MM.1S (cell line): Measurements from ENCODE around the gene LYRM4.

Experiments
- DNase-seq: peaks from one replicate; pipeline ENCODE4 v3.0.0-alpha.2; 2015
- H2AFZ ChIP-seq: fragments of 300-600 bp; sonication (generic); 2 replicates; pipeline ENCODE4 v1.6.0; 2016; ENCODE audit warnings: antibody characterized with exemption, low read length
- H3F3A ChIP-seq: fragments of 300-600 bp; sonication (generic); 2 replicates; pipeline ENCODE4 v1.6.1; 2016; ENCODE audit warnings: mild to moderate bottlenecking, antibody characterized with exemption, low read length, moderate library complexity, mixed read lengths; ENCODE audit not compliant: insufficient read depth
- H3K27ac ChIP-seq: fragments of 300-600 bp; sonication (generic); 2 replicates; pipeline ENCODE4 v1.5.1; 2016; ENCODE audit warnings: mild to moderate bottlenecking, low read length
- H3K27me3 ChIP-seq: fragments of 300-600 bp; sonication (generic); replicated peaks from 2 replicates; pipeline ENCODE4 v1.6.0; 2016; ENCODE audit warnings: low read length; ENCODE audit not compliant: insufficient read depth
- H3K36me3 ChIP-seq: fragments of 300-600 bp; sonication (generic); replicated peaks from 2 replicates; pipeline ENCODE4 v1.6.1; 2016; ENCODE audit warnings: mild to moderate bottlenecking, low read length, mixed read lengths; ENCODE audit not compliant: insufficient read depth
- H3K4me1 ChIP-seq: fragments of 300-600 bp; sonication (generic); 2 replicates; pipeline ENCODE4 v1.6.1; 2016; ENCODE audit warnings: low read length, mixed read lengths
- H3K4me2 ChIP-seq: fragments of 300-600 bp; sonication (generic); 2 replicates; pipeline ENCODE4 v1.6.0; 2016; ENCODE audit warnings: low read depth, low read length
- H3K4me3 ChIP-seq: fragments of 300-600 bp; sonication (generic); 2 replicates; pipeline ENCODE4 v1.5.1; 2016; ENCODE audit warnings: low read length, mixed read lengths
- H3K79me2 ChIP-seq: fragments of 300-600 bp; sonication (generic); 2 replicates; pipeline ENCODE4 v1.6.1; 2016; ENCODE audit warnings: mixed run types, low read length, mixed read lengths
- H3K9ac ChIP-seq: fragments of 300-600 bp; sonication (generic); 2 replicates; pipeline ENCODE4 v1.6.1; 2016; ENCODE audit warnings: low read length, mixed read lengths
- H3K9me2 ChIP-seq: fragments of 300-600 bp; sonication (generic); replicated peaks from 2 replicates; pipeline ENCODE4 v1.6.1; 2016; ENCODE audit warnings: mild to moderate bottlenecking, low read length, mixed read lengths; ENCODE audit not compliant: insufficient read depth
- H3K9me3 ChIP-seq: fragments of 300-600 bp; sonication (generic); replicated peaks from 2 replicates; pipeline ENCODE4 v1.6.1; 2016; ENCODE audit warnings: mild to moderate bottlenecking, low read length, mixed read lengths; ENCODE audit not compliant: insufficient read depth
- H4K20me1 ChIP-seq: fragments of 300-600 bp; sonication (generic); 2 replicates; pipeline ENCODE4 v1.6.1; 2016; ENCODE audit warnings: mild to moderate bottlenecking, low read length, moderate library complexity, mixed read lengths; ENCODE audit not compliant: insufficient read depth
- CTCF ChIP-seq: fragments of 300-600 bp; sonication (generic); IDR thresholded peaks from 2 replicates; pipeline ENCODE4 v1.5.1; 2016; ENCODE audit warnings: antibody characterized with exemption, low read length, mixed read lengths
- EZH2 ChIP-seq: fragments of 300-600 bp; sonication (generic); optimal IDR thresholded peaks from 2 replicates; pipeline ENCODE3; 2017; ENCODE audit warnings: low read depth, mild to moderate bottlenecking, antibody characterized with exemption, low read length, mixed read lengths
- EZH2phosphoT487 ChIP-seq: fragments of 300-600 bp; sonication (generic); IDR thresholded peaks from 2 replicates; pipeline ENCODE4 v1.6.1; 2018; ENCODE audit warnings: antibody characterized with exemption, low read length

Gene LYRM4

GRCh38 chr6:5285081-5285480 is 24.3 kb upstream of the LYRM4 start:
- Histone ChIP-seq H3K9me3 (no peaks in the 10 kb centered on the region), H3K27ac (no peak overlapping the region), H3K4me3 (no peak overlapping the region), H4K20me1 (no peaks in the 10 kb centered on the region), H3K4me1 (no peaks in the 10 kb centered on the region), H2AFZ (no peak overlapping the region), H3K79me2 (no peaks in the 10 kb centered on the region; the same call in 1 of the 2 replicates), H3K36me3 (no peaks in the 10 kb centered on the region), H3F3A (no peaks in the 10 kb centered on the region), H3K9me2 (no peaks in the 10 kb centered on the region), H3K4me2 (no peak overlapping the region), H3K27me3 (no peaks in the 10 kb centered on the region), H3K9ac (no peak overlapping the region)
- TF ChIP-seq EZH2 (no peak), EZH2phosphoT487 (no peak), CTCF (no peak)
- DNase-seq: no peak

- H3K27ac ChIP-seq: no peak overlapping the region
- no peaks in the 10 kb centered on the region for H3K9me2 ChIP-seq
- no peak for DNase-seq
- peaks cover 3% of the 10 kb centered on the region; the same call in 1 of the 2 replicates for H3K79me2 ChIP-seq
- H2AFZ ChIP-seq: no peak overlapping the region
- no peak overlapping the region for H3K4me2 ChIP-seq
- no peaks in the 10 kb centered on the region for H3K36me3 ChIP-seq
- no peak for TF ChIP-seq EZH2phosphoT487
- no peak for TF ChIP-seq CTCF
- TF ChIP-seq EZH2: no peak
- H4K20me1 ChIP-seq: no peaks in the 10 kb centered on the region
- H3K9ac ChIP-seq: no peak overlapping the region
- H3K27me3 ChIP-seq: no peaks in the 10 kb centered on the region
- no peaks in the 10 kb centered on the region for H3K4me1 ChIP-seq
- no peaks in the 10 kb centered on the region for H3K9me3 ChIP-seq
- H3F3A ChIP-seq: no peaks in the 10 kb centered on the region
- H3K4me3 ChIP-seq: no peak overlapping the region
These were observed 21.5 kb upstream of the LYRM4 start for GRCh38 chr6:5282191-5282623.

- no peak overlapping the region for H3K27ac ChIP-seq
- H2AFZ ChIP-seq: no peak overlapping the region
- peaks cover 3% of the 10 kb centered on the region; the same call in 1 of the 2 replicates for H3K79me2 ChIP-seq
- H3K4me1 ChIP-seq: no peaks in the 10 kb centered on the region
- H3K4me2 ChIP-seq: no peak overlapping the region
- TF ChIP-seq CTCF (no peak), EZH2phosphoT487 (no peak), EZH2 (no peak)
- no peaks in the 10 kb centered on the region for H4K20me1 ChIP-seq
- DNase-seq: no peak
- no peak overlapping the region for H3K4me3 ChIP-seq
- H3K9me2 ChIP-seq: no peaks in the 10 kb centered on the region
- H3K36me3 ChIP-seq: no peaks in the 10 kb centered on the region
- no peaks in the 10 kb centered on the region for H3K27me3 ChIP-seq
- no peaks in the 10 kb centered on the region for H3F3A ChIP-seq
- H3K9me3 ChIP-seq: no peaks in the 10 kb centered on the region
- H3K9ac ChIP-seq: no peak overlapping the region
These were observed 20.2 kb upstream of the LYRM4 start for GRCh38 chr6:5280920-5281319.
